ENCODE measurements around the gene LACTBL1. TPM values are rescaled to one million over a fixed set of nuclear protein-coding genes. Genes with fewer than 3 reads are reported as not detected.

Gene LACTBL1
- total RNA-seq, 1 donor from 2014 or later = not detected

GRCh38 chr1:22963044-22963677, 9.5 kb downstream of the LACTBL1 start:
- no peak overlapping the region for H3K4me3 Mint-ChIP-seq
- H3K27me3 Mint-ChIP-seq = peaks cover 11% of the 10 kb centered on the region
- no peaks in the 10 kb centered on the region for H3K9me3 Mint-ChIP-seq
- H3K4me1 Mint-ChIP-seq (ENCODE audit: unreplicated experiment) = no peaks in the 10 kb centered on the region
- H3K27ac Mint-ChIP-seq = no peak overlapping the region
- no peak for DNase-seq (ENCODE audit: extremely low spot score, unreplicated experiment)
- H3K36me3 Mint-ChIP-seq = no peaks in the 10 kb centered on the region
- TF ChIP-seq CTCF (conservative IDR thresholded peaks at IDR 0.05) = no peak

DNA sequence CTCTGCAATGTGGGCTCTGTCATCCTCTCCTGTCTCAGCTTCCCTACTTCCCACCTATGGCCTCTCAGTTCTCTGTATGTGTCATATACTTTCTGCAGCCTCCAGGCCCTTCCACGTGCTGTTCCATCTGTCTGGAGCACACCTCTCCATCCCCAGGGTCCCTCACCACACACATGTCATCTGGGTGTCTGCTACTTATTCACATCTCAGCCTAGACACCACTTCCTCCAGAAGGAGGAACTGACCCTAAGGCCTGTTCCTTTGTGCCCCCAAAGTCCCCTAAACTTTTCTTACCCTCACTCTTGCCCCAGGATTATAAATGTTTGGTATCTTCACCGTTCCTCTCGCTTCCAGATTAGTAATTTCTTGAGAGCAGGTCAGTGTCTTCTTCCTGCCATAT, 10.1 kb downstream of the LACTBL1 start:
- H3K4me1 Mint-ChIP-seq (ENCODE audit: unreplicated experiment) = no peaks in the 10 kb centered on the region
- no peak overlapping the region for H3K4me3 Mint-ChIP-seq
- no peak overlapping the region for H3K27ac Mint-ChIP-seq
- TF ChIP-seq CTCF (conservative IDR thresholded peaks at IDR 0.05) = no peak
- no peaks in the 10 kb centered on the region for H3K36me3 Mint-ChIP-seq
- no peak for DNase-seq (ENCODE audit: extremely low spot score, unreplicated experiment)
- peaks cover 7% of the 10 kb centered on the region for H3K27me3 Mint-ChIP-seq
- no peaks in the 10 kb centered on the region for H3K9me3 Mint-ChIP-seq

DNA sequence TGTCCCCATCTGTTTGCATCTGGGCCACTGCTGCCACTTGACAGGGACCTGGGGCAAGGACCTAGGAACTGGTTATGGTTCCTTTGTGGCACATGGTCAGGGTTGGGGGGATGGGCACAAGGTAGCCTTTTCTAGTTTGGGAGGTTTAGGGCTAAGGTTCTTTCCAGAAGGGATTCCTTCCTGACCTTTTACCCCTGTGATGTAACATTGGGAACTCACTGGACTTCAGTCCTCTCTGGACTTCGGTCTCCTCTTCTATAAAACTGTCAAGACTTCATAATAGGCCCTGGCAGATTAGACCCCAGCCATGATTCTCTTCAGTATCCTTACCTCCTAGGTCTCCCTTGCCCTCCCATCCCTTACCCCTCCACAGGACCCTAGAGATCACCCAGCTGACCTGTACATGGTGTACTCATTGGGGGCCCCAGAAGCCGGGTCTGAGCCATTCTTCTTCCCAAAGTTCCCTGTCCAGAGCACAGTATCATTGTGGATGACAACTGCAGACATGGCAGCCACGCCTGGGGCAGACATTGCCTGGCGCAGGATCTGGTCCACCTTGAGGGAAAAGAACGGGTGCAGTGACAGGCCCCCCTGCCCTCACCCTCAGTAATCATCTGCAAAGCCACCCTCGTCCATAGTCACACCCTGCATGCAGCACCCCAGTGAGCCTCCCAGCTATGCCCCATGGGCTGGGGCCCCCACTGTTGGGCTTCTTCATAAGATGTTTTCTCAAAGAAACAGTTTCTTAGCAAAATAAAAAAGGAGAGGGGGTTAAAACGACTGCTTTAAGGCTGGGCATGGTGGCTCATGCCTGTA, 12.9 kb downstream of the LACTBL1 start:
- Mint-ChIP-seq H3K27me3 (no peaks in the 10 kb centered on the region), H3K36me3 (no peaks in the 10 kb centered on the region), H3K27ac (no peak overlapping the region), H3K4me1 (ENCODE audit: unreplicated experiment) (no peaks in the 10 kb centered on the region), H3K4me3 (no peak overlapping the region), H3K9me3 (no peaks in the 10 kb centered on the region)
- peak; percentile 22 for DNase-seq (ENCODE audit: extremely low spot score, unreplicated experiment)
- TF ChIP-seq CTCF (conservative IDR thresholded peaks at IDR 0.05) = no peak

DNA sequence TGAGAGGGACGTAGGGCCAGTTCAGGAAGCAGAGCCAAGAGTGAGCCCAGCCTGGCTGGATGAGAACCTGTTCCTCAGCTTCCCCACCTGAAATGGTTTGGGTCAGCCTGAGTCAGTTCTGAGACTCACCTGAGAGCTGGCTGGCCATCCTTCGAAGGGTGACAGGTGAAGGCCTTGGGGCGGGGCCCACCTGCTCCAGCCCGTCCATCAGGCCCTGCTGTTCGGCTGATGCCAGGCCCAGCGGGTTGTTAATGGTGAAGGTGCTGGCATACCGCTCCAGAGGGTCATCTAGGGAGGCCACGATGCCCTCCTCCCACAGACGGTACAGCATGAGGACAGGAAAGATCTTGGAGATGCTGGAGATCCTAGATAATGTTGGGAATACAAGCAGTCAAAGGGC, 14.1 kb downstream of the LACTBL1 start:
- no peaks in the 10 kb centered on the region for H3K9me3 Mint-ChIP-seq
- no peak for TF ChIP-seq CTCF (conservative IDR thresholded peaks at IDR 0.05)
- no peak overlapping the region for H3K4me3 Mint-ChIP-seq
- H3K27me3 Mint-ChIP-seq = no peaks in the 10 kb centered on the region
- DNase-seq (ENCODE audit: extremely low spot score, unreplicated experiment) = no peak
- H3K27ac Mint-ChIP-seq = no peak overlapping the region
- H3K4me1 Mint-ChIP-seq (ENCODE audit: unreplicated experiment) = no peaks in the 10 kb centered on the region
- H3K36me3 Mint-ChIP-seq = no peaks in the 10 kb centered on the region

- no peak for DNase-seq (ENCODE audit: extremely low spot score, unreplicated experiment)
- no peaks in the 10 kb centered on the region for H3K36me3 Mint-ChIP-seq
- no peak for TF ChIP-seq CTCF (conservative IDR thresholded peaks at IDR 0.05)
- H3K9me3 Mint-ChIP-seq = no peaks in the 10 kb centered on the region
- no peaks in the 10 kb centered on the region for H3K4me1 Mint-ChIP-seq (ENCODE audit: unreplicated experiment)
- H3K27me3 Mint-ChIP-seq = no peaks in the 10 kb centered on the region
- H3K27ac Mint-ChIP-seq = no peak overlapping the region
- no peak overlapping the region for H3K4me3 Mint-ChIP-seq
These were observed 15.6 kb downstream of the LACTBL1 start for GRCh38 chr1:22957066-22957465.
